Limb (tissue), 2 donors: ENCODE data around the gene ZNF566.
A peak's percentile ranks its signal among the peaks of the same experiment; 100 is the strongest.
"Not testable (repeated sequence)": the region's sequence is repeated elsewhere in the genome, so short reads cannot be mapped to it uniquely, and the experiment has no call there.

Experiments
- DNase-seq, 2 donors: peaks; one replicate each; pipeline ENCODE4 v3.0.0-alpha.2; 2016; ENCODE audit errors: extremely low spot score in 2 of 2

ZNF566 gene

GRCh38 chr19:36489118-36489919 is at the start of gene ZNF566:
ZNF566 (minus strand) TSS chr19:36489561; CDS start chr19:36476557, 13,004 bp downstream.
- DNase-seq: peak; percentile 94 to 99

- no peak for DNase-seq
These were observed 39.7 kb upstream of the ZNF566 start for GRCh38 chr19:36528921-36529518.

DNA sequence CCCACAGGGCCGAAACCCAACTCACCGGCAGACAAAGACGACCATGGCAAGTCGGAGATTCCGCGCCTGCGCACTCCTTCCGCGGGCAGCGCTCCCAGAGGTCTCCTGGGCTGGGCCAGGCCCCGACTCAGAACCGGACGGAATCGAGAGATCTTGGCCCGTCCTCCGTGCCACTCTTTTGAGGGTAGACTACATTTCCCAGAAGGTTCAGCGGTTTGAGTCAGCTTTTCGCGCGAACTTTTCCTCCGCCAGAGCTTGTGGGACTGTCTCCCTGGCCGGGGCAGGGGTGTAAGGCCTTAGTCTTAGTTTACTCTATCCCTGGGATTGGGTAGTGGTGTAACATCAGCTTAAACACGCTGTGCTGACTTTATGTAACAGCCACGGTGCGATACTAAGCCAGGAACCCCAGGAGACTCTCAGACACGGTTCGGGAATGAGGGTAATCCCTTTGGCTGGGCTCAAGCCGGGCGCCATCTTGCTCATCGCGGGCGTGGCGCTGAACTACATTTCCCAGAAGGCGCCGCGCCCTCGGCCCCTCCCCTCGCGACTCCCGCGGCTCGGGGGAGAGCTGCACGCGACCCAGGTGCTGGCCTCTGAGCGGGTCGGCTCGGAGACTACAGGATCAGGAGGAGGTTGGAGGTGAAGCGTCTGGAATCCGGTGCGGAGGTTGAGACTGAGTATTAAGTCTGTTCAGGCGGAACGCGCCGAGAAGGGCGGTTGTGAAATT is 39.0 kb upstream of the ZNF566 start, which contains the start of gene ZNF260:
Gene ZNF260 (minus strand): TSS at position 78 of the 727 bp plus-strand sequence. CDS start 13,033 bp downstream, outside the sequence.
- DNase-seq: peak; percentile 96 to 98

GRCh38 chr19:36527873-36528193 is 38.5 kb upstream of the ZNF566 start:
- no peak for DNase-seq

DNA sequence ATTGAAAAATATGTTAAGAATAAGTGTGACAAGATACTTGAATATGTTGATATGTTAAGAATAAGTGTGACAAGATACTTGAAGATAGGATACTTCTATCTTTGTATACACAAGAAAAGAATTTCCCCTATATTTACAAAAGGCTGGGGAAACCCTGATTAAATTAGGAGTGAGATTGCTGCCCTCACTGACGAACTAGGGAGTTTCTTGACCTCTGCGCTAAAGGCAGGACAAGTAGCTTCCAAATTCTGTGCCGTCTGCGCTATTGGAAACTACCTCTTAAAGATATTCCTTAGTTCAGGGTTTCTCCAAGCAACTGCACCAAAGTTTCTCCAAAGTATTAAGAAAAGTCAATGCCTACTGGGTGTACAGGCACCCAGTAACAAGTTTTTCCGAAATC is 38.0 kb upstream of the ZNF566 start:
- DNase-seq: no peak

DNA sequence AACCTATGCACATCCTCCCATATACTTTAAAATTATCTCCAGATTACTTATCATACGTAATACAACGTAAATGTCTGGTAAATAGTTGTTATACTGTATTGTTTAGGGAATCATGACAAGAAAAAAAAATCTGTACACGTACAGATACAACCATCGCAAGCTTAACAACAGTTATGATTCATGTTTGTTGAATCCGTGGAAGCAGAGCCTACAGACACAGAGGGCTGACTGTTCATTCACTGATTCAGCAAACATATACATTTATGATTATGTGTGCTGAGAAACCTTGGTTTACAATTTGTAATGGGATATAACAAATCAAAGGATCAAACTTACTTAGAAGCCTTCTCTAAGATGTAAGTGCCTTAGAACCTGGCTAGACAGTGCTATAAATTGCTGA is 37.2 kb upstream of the ZNF566 start:
- no peak for DNase-seq

- DNase-seq: no peak
These were observed 35.3 kb upstream of the ZNF566 start for GRCh38 chr19:36524617-36525016.

GRCh38 chr19:36514012-36514612 is 24.8 kb upstream of the ZNF566 start:
- DNase-seq: no peak

DNA sequence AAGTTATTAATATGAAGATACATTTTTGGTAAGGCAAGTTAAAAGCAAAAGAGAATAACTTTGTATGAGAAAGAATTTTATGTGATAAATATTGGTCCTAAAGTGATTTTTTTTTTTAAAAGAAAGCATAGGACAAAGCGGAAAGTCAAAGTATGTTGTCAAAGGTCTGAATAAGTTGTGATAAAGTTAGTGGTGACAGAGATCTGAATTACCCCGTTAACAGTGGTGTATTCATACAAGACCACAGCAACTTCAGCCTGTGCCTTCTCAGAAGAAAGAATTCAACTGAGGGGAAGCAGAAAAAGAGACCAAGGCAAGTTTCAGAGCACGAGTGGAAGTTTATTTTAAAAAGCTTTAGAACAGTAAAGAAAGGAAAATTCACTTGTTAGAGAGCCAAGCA is 19.0 kb upstream of the ZNF566 start:
- no peak for DNase-seq

- no peak for DNase-seq
These were observed 12.6 kb upstream of the ZNF566 start for GRCh38 chr19:36501973-36502372.

DNA sequence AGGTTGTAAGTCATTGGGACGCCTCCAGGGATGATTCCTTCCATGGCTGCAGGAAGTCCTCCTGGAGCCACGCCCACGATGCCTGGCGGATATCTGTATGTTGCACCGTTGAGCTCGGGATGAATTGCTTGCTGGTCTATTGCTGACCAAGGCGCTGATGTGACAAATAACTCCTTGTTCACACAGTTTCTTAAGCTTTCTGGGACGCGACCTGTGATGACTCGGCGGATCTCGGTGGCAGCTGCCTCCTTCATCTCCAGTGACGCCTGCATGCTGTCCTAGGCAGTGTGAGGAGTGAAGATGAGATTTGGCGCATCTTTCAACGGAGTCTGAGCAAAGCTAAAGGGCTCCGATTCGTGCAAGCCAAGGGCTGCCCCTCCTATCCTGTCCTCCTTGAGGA is 7.6 kb upstream of the ZNF566 start:
- DNase-seq: no peak

DNA sequence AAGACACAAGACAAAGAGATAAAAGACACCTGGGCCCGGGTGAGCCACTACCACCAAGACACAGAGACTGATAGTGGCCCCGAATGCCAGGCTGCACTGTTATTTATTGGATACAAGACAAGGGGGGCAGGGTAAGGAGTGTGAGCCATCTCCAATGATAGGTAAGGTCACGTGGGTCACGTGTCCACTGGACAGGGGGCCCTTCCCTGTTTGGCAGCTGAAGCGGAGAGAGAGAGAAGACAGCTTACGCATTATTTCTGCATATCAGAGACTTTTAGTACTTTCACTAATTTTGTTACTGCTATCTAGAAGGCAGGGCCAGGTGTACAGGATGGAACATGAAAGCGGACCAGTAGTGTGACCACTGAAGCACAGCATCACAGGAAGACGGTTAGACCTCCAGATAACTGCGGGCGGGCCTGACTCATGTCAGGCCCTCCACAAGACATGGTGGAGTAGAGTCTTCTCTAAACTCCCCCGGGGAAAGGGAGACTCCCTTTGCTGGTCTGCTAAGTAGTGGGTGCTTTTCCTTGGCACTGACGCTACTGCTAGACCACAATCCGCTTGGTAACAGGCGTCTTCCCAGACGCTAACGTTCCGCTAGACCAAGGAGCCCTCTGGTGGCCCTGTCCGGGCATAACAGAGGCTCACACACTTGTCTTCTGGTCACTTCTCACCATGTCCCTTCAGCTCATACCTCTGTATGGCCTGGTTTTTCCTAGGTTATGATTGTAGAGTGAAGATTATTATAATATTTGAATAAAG is 3.5 kb upstream of the ZNF566 start:
- peak in 1 of 2 donors; percentile 27 for DNase-seq

- not testable (repeated sequence) for DNase-seq
These were observed 1.5 kb upstream of the ZNF566 start for GRCh38 chr19:36490846-36491245.

DNA sequence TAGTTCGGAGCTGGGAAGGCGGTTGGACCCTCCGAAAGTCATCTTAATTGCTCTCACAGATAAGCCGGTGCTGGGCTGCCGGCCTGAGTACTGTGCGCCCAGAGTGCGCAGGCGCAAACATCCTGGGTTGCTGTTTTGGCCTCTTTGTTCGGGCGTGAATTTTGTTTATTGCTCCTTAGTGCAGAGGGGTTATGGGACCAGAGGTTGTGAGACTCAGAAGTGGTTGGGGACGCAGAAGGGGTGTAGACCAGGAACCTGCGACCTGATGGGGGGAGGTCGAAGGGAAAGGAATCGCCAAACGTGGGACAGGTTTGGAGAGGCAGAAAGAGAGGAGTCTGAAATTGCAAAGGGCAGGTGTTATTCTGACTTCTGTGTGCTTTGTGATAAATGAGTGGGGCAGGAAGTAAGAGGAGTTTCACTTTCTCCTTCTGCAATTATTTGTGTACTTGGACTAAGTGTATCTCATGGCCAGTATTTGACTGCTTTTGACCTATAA is 607 bp upstream of the ZNF566 start:
- no peak for DNase-seq

- DNase-seq: peak in 1 of 2 donors; percentile 1
These were observed 579 bp downstream of the ZNF566 start for GRCh38 chr19:36488846-36489117.

DNA sequence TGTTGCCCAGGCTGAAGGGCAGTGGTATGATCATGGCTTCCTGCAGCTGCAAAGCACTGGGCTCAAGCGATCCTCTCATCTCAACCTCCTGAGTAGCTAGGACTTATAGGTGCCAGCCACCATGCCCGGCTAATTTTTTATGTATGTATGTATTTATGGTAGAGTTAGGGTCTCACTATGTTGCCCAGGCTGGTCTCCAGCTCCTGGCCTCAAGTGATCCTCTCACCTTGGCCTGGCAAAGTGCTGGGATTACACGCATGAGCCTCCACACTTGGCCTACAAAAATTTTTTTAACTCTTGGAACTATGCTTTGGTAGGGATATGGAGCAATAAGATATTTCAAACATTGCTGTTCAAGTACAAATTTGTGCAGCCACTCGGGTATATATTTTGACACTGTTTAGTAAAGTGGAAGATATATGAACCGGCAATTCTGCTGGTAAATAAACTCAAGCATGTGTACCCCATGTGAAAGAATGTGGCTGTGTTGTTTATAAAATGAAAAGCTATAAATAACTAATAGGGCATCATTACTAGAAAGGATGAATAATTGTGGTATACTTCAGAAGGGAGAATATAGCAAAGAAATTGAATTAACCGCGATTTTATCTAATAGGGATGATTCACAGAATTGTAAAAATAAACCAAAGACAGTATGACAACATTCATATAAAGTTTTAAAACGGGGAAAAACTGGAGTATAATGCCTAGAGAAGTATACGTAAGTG is 1.1 kb downstream of the ZNF566 start:
- DNase-seq: no peak

DNA sequence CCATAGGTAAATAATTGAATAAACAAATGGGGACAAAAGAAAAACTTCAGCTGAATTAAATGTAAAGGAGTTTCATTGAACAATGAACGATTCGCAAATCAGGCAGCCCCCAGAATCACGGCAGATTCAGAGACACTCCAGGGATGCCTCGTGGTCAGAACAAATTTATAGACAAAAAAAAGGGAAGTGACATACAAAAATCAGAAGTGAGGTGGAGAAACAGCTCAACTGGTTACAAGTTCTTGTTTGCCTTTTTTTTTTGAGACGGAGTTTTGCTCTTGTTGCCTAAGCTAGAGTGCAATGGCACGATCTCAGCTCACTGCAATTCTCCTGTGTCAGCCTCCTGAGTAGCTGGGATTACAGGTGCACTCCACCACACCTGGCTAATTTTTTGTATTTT is 5.7 kb downstream of the ZNF566 start:
- DNase-seq: no peak

DNA sequence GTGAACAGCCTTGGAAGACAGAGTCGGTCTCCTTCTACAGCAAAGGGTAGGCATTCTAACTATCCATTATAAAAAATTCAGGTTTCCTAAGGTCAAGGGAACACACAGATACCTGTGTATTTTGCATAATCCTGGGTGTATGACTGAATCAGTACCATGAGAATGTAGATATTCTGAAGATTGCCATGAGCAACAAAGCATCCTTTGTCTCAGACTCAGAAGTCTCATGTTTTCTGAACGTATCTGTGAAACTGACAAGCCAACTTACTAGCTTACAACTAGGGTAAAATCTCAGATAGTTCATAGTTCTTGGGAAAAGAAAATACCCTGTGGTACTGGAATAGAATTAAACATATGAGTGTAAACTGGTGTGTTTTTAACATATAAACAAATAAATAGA is 6.5 kb downstream of the ZNF566 start:
- DNase-seq: no peak

GRCh38 chr19:36460046-36460445 is 29.3 kb downstream of the ZNF566 start:
- no peak for DNase-seq

GRCh38 chr19:36456831-36457230 is 32.5 kb downstream of the ZNF566 start:
- DNase-seq: no peak
